NK-92 (cell line): ENCODE measurements around the gene SLC66A2.
"Not testable (repeated sequence)": the region's sequence is repeated elsewhere in the genome, so short reads cannot be mapped to it uniquely, and the experiment has no call there.

Experiments used
- DNase-seq: peaks from one replicate; lab custom pipeline; 2025; ENCODE audit not compliant: unreplicated experiment; lab: John Stamatoyannopoulos, UW

SLC66A2 gene

GRCh38 chr18:79883461-79884293, 67.8 kb downstream of the SLC66A2 start:
- DNase-seq = no peak

GRCh38 chr18:79882522-79883241, 68.8 kb downstream of the SLC66A2 start:
- no peak for DNase-seq

GRCh38 chr18:79881695-79882094, 69.8 kb downstream of the SLC66A2 start:
- no peak for DNase-seq

GRCh38 chr18:79879566-79879965, 71.9 kb downstream of the SLC66A2 start:
- no peak for DNase-seq

GRCh38 chr18:79878741-79879378, 72.6 kb downstream of the SLC66A2 start:
- DNase-seq = no peak

GRCh38 chr18:79878246-79878645, 73.2 kb downstream of the SLC66A2 start:
- not testable (repeated sequence) for DNase-seq

GRCh38 chr18:79877163-79878091, 74.0 kb downstream of the SLC66A2 start:
- DNase-seq = no peak

GRCh38 chr18:79876497-79876896, 75.0 kb downstream of the SLC66A2 start:
- DNase-seq = no peak

- no peak for DNase-seq
Measured at GRCh38 chr18:79875931-79876461, 75.5 kb downstream of the SLC66A2 start.

GRCh38 chr18:79875531-79875919, 75.9 kb downstream of the SLC66A2 start:
- no peak for DNase-seq

GRCh38 chr18:79874553-79875530, 76.6 kb downstream of the SLC66A2 start:
- DNase-seq = no peak

- DNase-seq = no peak
Measured at GRCh38 chr18:79873449-79874110, 77.9 kb downstream of the SLC66A2 start.

- no peak for DNase-seq
Measured at GRCh38 chr18:79872527-79873444, 78.7 kb downstream of the SLC66A2 start.

GRCh38 chr18:79871481-79872091, 79.9 kb downstream of the SLC66A2 start:
- DNase-seq = no peak

- DNase-seq = no peak
Measured at GRCh38 chr18:79871026-79871390, 80.4 kb downstream of the SLC66A2 start.

GRCh38 chr18:79870301-79871025, 81.0 kb downstream of the SLC66A2 start:
- no peak for DNase-seq
